ENCODE measurements around the gene CCZ1.
"Not testable (repeated sequence)": the region's sequence is repeated elsewhere in the genome, so short reads cannot be mapped to it uniquely, and the experiment has no call there.

DNA sequence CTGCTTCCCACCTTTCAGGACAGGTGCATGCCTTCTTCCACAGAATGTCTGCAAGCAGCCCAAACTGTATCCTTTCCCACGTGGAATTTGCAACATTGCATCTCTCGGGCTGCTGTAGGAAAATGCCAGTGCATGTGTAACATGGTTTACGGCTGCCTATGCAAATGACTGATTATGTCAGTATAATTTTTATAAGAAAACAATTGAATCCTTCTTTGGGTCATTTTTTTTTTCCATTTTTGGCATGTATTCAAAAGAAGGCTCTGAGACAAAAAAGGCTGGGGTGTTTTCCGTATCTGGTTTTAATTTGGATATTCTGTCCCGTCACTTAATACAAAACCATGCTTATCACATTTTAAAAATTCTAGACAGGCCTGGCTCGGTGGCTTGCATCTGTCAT lies 18.4 kb upstream of the CCZ1 start:
- not testable (repeated sequence) for TF ChIP-seq CTCF (conservative IDR thresholded peaks at IDR 0.05; ENCODE audit: low read depth, low read length); EZH2 (IDR thresholded peaks at IDR 0.05; ENCODE audit: borderline replicate concordance, low read depth, low read length, poor library complexity, severe bottlenecking)
